Liver (tissue), 9 donors: ENCODE data around the gene ERFL. TPM values are rescaled to one million over a fixed set of nuclear protein-coding genes. Genes with fewer than 3 reads are reported as not detected.

Experiments used
- DNase-seq: peaks from one replicate; pipeline ENCODE4 v3.0.0-alpha.2; 2017; ENCODE audit warnings: low spot score
- H3K27ac ChIP-seq, 2 donors: one replicate each; pipeline ENCODE4 v1.7.0; 2013; ENCODE audit warnings: inconsistent platforms in 2 of 2, low read length in 2 of 2, control low read depth in 1 of 2, low read depth in 1 of 2, mild to moderate bottlenecking in 1 of 2
- H3K27me3 ChIP-seq, 4 donors: one replicate each; pipeline versions ENCODE4 v1.6.1 to v1.7.0; 2013; ENCODE audit warnings: low read length in 3 of 4, inconsistent platforms in 1 of 4, mild to moderate bottlenecking in 1 of 4, moderate library complexity in 1 of 4; ENCODE audit not compliant: control insufficient read depth in 4 of 4, insufficient read depth in 4 of 4
- H3K36me3 ChIP-seq, 4 donors: one replicate each; pipeline versions ENCODE4 v1.6.1 to v1.7.0; 2013; ENCODE audit warnings: low read length in 3 of 4, mild to moderate bottlenecking in 3 of 4, low read depth in 1 of 4, moderate library complexity in 1 of 4; ENCODE audit not compliant: control insufficient read depth in 4 of 4, insufficient read depth in 3 of 4
- H3K4me1 ChIP-seq, 4 donors: one replicate each; pipeline versions ENCODE4 v1.6.1 to v1.7.0; 2013; ENCODE audit warnings: low read length in 3 of 4, mild to moderate bottlenecking in 3 of 4, moderate library complexity in 1 of 4; ENCODE audit not compliant: control insufficient read depth in 4 of 4, insufficient read depth in 4 of 4
- H3K4me3 ChIP-seq, 3 donors: one replicate each; pipeline versions ENCODE4 v1.6.1 to v1.7.0; 2013; ENCODE audit warnings: low read length in 3 of 3, control low read depth in 1 of 3, low read depth in 1 of 3, mild to moderate bottlenecking in 1 of 3
- H3K9ac ChIP-seq, 2 donors: one replicate each; pipeline ENCODE4 v1.7.0; 2013; ENCODE audit warnings: low read length in 2 of 2, mild to moderate bottlenecking in 2 of 2, moderate library complexity in 2 of 2, control low read depth in 1 of 2, low read depth in 1 of 2
- H3K9me3 ChIP-seq, 4 donors: one replicate each; pipeline versions ENCODE4 v1.6.1 to v1.7.0; 2013; ENCODE audit warnings: low read length in 3 of 4; ENCODE audit not compliant: control insufficient read depth in 4 of 4
- FOXA2 ChIP-seq: IDR thresholded peaks from 2 replicates; pipeline ENCODE4 v1.6.1; 2016; ENCODE audit warnings: antibody characterized with exemption
- GABPA ChIP-seq, 2 donors: IDR thresholded peaks in 1 of 2; conservative IDR thresholded peaks in 1 of 2; 2 replicates each; pipeline ENCODE4 v1.6.1; 2016; ENCODE audit warnings: antibody characterized with exemption in 2 of 2, mild to moderate bottlenecking in 1 of 2, moderate library complexity in 1 of 2
- HNF4A ChIP-seq, 2 donors: conservative IDR thresholded peaks; 2 replicates each; pipeline ENCODE4 v1.6.1; 2016; ENCODE audit warnings: antibody characterized with exemption in 2 of 2, mild to moderate bottlenecking in 2 of 2
- RAD21 ChIP-seq, 2 donors: IDR thresholded peaks; 2 replicates each; pipeline ENCODE4 v1.6.1; 2016; ENCODE audit warnings: antibody characterized with exemption in 2 of 2, mild to moderate bottlenecking in 2 of 2
- SP1 ChIP-seq: IDR thresholded peaks from 2 replicates; pipeline ENCODE4 v1.6.1; 2018; ENCODE audit warnings: antibody characterized with exemption, mild to moderate bottlenecking
- TAF1 ChIP-seq: conservative IDR thresholded peaks from 2 replicates; pipeline ENCODE4 v1.6.1; 2016; ENCODE audit warnings: antibody characterized with exemption, mild to moderate bottlenecking
- WGBS: extraction: QIAGEN DNeasy Blood & Tissue Kit; methylation state at CpG from one replicate; pipeline ENCODE4 v1.1.7; 2013; 5-methylcytosine and 5-hydroxymethylcytosine counted together
- polyA plus RNA-seq, 2 donors: library from polyadenylated mRNA; stranded (reverse) in 1 of 2; unstranded in 1 of 2; fragments of 200-250 nt in 1 of 2; fragments of >200 nt in 1 of 2; fragmentation: Nextera tagmentation in 1 of 2; extraction: Ambion mirVana in 1 of 2; gene quantifications; one replicate each; pipeline versions ENCODE4 v1.2.1 to v1.2.3, GENCODE V29; 2013 to 2015
- total RNA-seq, 2 donors: library from RNA; depleted of rRNA; stranded (reverse); fragments of >200 nt; gene quantifications; one replicate each; pipeline ENCODE4 v1.2.3, GENCODE V29; 2014
- TF ChIP-seq, protein P1 (sequence below): IDR thresholded peaks from 2 replicates; pipeline ENCODE4 v1.6.1; 2016; ENCODE audit warnings: antibody characterized with exemption
- TF ChIP-seq, protein P2 (sequence below): fragments of 150-350 bp; IDR thresholded peaks from 2 replicates; pipeline ENCODE4 v1.5.1; 2017; ENCODE audit warnings: improper control_type of control experiment, low read depth, low read length; ENCODE audit not compliant: missing input control
- donor health status: healthy.
- donor health status: healthy.
- donor health status: healthy.
- donor health status: healthy.
- donor health status: healthy.

The ERFL gene
- total and polyA plus RNA-seq, 4 donors, result not detected

DNA sequence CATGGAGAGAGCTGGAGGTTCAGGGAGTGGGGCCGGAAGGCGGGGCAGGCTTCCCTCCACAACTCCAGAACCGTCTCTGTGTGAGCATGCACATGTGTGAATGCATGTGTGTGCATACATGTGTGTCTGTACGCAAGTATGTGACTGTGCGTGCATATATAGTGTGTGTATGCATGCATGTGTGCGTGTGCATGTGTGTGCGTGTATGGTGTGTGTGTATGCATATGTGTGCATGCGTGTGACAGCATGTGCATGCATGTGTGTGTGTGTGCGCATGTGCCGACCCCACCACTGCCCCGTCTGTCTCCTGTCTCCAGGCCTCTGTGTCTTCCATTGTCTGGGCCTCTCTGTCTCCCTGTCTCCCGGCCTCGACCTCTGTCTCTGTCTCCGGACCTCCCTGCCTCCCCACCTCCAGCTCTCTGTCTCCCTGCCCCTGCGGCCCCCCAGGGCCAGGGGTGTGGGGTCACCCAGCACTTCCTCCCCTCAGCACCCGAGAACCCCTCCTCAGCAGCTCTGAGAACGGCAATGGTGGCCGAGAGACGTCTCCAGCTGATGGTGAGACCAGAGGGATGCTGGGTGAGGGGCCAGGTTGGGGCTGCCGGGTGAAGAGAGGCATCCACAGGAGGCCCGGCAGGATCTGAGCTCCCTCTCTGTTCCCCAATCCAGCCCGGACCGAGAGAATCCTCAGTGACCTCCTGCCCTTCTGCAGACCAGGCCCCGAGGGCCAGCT, 22.8 kb downstream of the ERFL start (continued):
- TF ChIP-seq HNF4A (conservative IDR thresholded peaks at IDR 0.05), result no peak
- TF ChIP-seq, protein P1, sequence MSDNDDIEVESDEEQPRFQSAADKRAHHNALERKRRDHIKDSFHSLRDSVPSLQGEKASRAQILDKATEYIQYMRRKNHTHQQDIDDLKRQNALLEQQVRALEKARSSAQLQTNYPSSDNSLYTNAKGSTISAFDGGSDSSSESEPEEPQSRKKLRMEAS, result no peak
- no peak for TF ChIP-seq TAF1
- no peak for TF ChIP-seq FOXA2
- TF ChIP-seq GABPA (IDR thresholded peaks at IDR 0.05 in 1 of 2, conservative IDR thresholded peaks at IDR 0.05 in 1 of 2), result no peak

DNA sequence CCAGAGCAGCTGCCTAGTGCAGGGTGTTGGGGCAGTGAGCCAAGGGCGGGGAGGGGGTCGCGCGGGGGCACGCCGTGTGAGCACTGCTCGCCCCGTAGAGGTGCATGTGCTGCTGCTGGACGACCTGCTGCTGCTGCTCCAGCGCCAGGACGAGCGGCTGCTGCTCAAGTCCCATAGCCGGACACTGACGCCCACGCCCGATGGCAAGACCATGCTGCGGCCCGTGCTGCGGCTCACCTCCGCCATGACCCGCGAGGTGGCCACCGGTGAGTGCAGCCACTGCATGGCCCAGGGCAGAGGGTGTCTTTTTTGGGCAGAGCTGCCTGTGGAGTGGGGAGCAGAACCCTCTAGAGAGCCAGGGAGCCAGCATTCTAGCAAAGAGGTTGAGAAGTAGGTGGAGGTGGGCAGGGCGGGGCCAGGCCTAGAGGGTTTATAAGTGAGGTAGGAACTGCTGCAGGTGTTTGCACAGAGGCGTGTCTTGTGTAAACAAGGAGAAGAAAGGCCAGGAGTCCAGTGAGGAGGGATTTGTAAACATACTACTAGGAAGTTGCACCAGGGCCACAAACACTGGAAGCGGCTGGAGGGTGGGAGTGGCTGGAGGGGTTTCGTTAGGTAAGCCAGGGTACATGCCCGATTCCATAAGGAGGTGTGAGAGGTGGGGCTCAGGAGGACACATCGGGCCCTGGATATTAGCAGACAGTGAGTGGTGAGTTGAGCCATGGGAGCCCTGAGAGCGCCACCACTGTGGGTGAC, 24.0 kb downstream of the ERFL start:
- no peak for DNase-seq
- Histone ChIP-seq H3K4me1 (peaks cover 0 to 7% (median 4%) of the 10 kb centered on the region in 4 donors), H3K36me3 (peaks cover 23 to 62% (median 28%) of the 10 kb centered on the region in 4 donors), H3K9me3 (no peaks in the 10 kb centered on the region), H3K4me3 (no peak overlapping the region), H3K27me3 (no peaks in the 10 kb centered on the region), H3K27ac (no peak overlapping the region), H3K9ac (no peak overlapping the region)
- TF ChIP-seq, protein P2, sequence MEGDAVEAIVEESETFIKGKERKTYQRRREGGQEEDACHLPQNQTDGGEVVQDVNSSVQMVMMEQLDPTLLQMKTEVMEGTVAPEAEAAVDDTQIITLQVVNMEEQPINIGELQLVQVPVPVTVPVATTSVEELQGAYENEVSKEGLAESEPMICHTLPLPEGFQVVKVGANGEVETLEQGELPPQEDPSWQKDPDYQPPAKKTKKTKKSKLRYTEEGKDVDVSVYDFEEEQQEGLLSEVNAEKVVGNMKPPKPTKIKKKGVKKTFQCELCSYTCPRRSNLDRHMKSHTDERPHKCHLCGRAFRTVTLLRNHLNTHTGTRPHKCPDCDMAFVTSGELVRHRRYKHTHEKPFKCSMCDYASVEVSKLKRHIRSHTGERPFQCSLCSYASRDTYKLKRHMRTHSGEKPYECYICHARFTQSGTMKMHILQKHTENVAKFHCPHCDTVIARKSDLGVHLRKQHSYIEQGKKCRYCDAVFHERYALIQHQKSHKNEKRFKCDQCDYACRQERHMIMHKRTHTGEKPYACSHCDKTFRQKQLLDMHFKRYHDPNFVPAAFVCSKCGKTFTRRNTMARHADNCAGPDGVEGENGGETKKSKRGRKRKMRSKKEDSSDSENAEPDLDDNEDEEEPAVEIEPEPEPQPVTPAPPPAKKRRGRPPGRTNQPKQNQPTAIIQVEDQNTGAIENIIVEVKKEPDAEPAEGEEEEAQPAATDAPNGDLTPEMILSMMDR, result no peak
- TF ChIP-seq SP1, result peak; percentile 51
- 81% methylated on average over 30 of the region's 30 CpGs for WGBS

- no peak for DNase-seq
- Histone ChIP-seq H3K27me3 (no peaks in the 10 kb centered on the region), H3K4me1 (peaks cover 0 to 7% (median 4%) of the 10 kb centered on the region in 4 donors), H3K27ac (no peak overlapping the region), H3K36me3 (peaks cover 24 to 72% (median 29%) of the 10 kb centered on the region in 4 donors), H3K4me3 (no peak overlapping the region), H3K9me3 (no peaks in the 10 kb centered on the region), H3K9ac (no peak overlapping the region)
- WGBS, result 95% methylated on average over 19 of the region's 19 CpGs
- TF ChIP-seq RAD21 (IDR thresholded peaks at IDR 0.05), result no peak
- TF ChIP-seq, protein P2, result no peak
These were observed 24.9 kb downstream of the ERFL start for GRCh38 chr19:41903193-41903953.
